Bronchial epithelial cell (primary cell): ENCODE results near the gene TH. TPM values are rescaled to one million over a fixed set of nuclear protein-coding genes. Genes with fewer than 3 reads are reported as not detected.
A peak's percentile ranks its signal among the peaks of the same experiment; 100 is the strongest.
"Not testable (repeated sequence)": the region's sequence is repeated elsewhere in the genome, so short reads cannot be mapped to it uniquely, and the experiment has no call there.

Source experiments
- DNase-seq: peaks from one replicate; pipeline ENCODE4 v3.0.0-alpha.2; 2010; ENCODE audit warnings: low read depth
- FAIRE-seq: peaks from 2 replicates; lab custom pipeline; 2011; peaks lifted over from hg19 to GRCh38; lab: Jason Lieb, UNC
- H3K27me3 ChIP-seq: 2 replicates; pipeline ENCODE4 v1.5.1; 2011; ENCODE audit warnings: low read length; ENCODE audit not compliant: control insufficient read depth, insufficient read depth
- H3K36me3 ChIP-seq: 2 replicates; pipeline ENCODE4 v1.5.1; 2011; ENCODE audit warnings: low read length; ENCODE audit not compliant: control insufficient read depth, insufficient read depth
- H3K4me3 ChIP-seq: 2 replicates; pipeline ENCODE4 v1.5.1; 2011; ENCODE audit warnings: mild to moderate bottlenecking, low read depth, low read length, control low read depth
- CTCF ChIP-seq: IDR thresholded peaks from 2 replicates; pipeline ENCODE4 v1.5.1; 2011; ENCODE audit warnings: mild to moderate bottlenecking, moderate library complexity, low read length, control low read depth, inconsistent platforms; ENCODE audit not compliant: insufficient read depth, severe bottlenecking
- total RNA-seq: library from RNA; depleted of rRNA; stranded (reverse); fragments of >200 nt; gene quantifications from 2 replicates; pipeline ENCODE4 v1.2.1, GENCODE V29; 2014

The TH gene
- total RNA-seq, 1 donor from 2014 or later: under 0.01 TPM

GRCh38 chr11:2128130-2128510 lies 43.5 kb downstream of the TH start:
- H3K27me3 ChIP-seq: peaks cover 1% of the 10 kb centered on the region

GRCh38 chr11:2127482-2128129 lies 44.0 kb downstream of the TH start:
- Histone ChIP-seq H3K4me3 (no peak overlapping the region), H3K36me3 (no peaks in the 10 kb centered on the region), H3K27me3 (no peaks in the 10 kb centered on the region)
- FAIRE-seq (no peak), DNase-seq (no peak)
- TF ChIP-seq CTCF: no peak

More at GRCh38 chr11:2128130-2128510, 43.5 kb downstream of the TH start:
- no peak for FAIRE-seq
- DNase-seq: no peak
- H3K4me3 ChIP-seq: no peak overlapping the region
- TF ChIP-seq CTCF: no peak
- H3K36me3 ChIP-seq: no peaks in the 10 kb centered on the region

GRCh38 chr11:2126520-2127085 lies 45.0 kb downstream of the TH start:
- FAIRE-seq: no peak
- Histone ChIP-seq H3K36me3 (no peaks in the 10 kb centered on the region), H3K27me3 (peaks cover 6% of the 10 kb centered on the region), H3K4me3 (no peak overlapping the region)
- DNase-seq: no peak
- no peak for TF ChIP-seq CTCF

DNA sequence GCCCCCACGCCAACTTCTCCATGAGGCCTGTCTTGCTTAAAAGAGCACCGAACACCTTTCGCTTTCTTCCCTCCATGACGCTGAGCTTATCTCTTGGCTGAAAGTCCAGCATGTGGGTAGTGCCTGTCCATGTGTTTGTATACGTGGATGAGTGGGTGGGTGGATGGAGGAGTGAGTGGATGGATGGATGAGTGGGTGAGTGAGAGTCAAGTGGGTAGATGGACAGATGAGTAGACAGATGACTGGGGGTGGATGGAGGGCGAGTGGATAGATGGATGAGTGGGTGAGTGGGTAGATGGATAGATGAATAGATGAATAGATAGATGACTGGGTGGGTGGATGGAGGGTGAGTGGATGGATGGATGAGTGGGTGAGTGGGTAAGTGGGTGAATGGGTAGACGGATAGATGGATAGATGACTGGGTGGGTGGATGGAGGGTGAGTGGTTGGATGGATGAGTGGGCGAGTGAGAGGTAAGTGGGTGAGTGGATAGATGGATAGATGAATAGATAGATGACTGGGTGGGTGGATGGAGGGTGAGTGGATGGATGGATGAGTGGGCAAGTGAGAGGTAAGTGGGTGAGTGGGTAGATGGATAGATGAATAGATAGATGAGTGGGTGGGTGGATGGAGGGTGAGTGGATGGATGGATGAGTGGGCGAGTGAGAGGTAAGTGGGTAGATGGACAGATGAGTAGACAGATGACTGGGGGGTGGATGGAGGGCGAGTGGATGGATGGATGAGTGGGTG lies 46.7 kb downstream of the TH start:
- not testable (repeated sequence) for H3K36me3 ChIP-seq, DNase-seq, H3K4me3 ChIP-seq
- peaks cover 11% of the 10 kb centered on the region for H3K27me3 ChIP-seq
- peak; percentile 64 for FAIRE-seq

DNA sequence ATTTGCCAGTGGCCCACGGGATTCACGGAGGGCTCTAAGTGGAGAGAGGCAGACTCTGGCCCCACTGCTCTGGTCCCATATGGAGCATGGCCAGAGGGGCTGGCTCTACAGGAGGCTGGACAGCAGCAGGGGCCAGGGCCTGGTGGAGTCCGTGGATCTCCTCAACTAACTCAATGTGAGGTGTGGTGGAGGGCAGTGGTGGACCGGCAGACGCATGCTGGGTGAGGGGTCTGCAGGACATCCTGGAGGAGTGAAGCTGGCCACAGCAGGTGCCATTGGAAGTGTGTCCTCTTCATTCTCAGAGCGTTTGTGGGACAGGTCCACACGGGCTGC lies 48.0 kb downstream of the TH start:
- TF ChIP-seq CTCF: no peak
- Histone ChIP-seq H3K27me3 (peaks cover 12% of the 10 kb centered on the region), H3K36me3 (no peaks in the 10 kb centered on the region), H3K4me3 (no peak overlapping the region)
- no peak for DNase-seq
- peak; percentile 23 for FAIRE-seq

- no peak for TF ChIP-seq CTCF
- no peak for FAIRE-seq
- peaks cover 12% of the 10 kb centered on the region for H3K27me3 ChIP-seq
These were observed 48.5 kb downstream of the TH start for GRCh38 chr11:2122907-2123627.

More at GRCh38 chr11:2122907-2123627, 48.5 kb downstream of the TH start:
- DNase-seq: no peak
- H3K4me3 ChIP-seq: no peak overlapping the region
- H3K36me3 ChIP-seq: no peaks in the 10 kb centered on the region
